MV-4-11 (cell line): ENCODE results near the gene IL20RA.
"Not testable (repeated sequence)": the region's sequence is repeated elsewhere in the genome, so short reads cannot be mapped to it uniquely, and the experiment has no call there.

Experiments used
- DNase-seq: peaks from one replicate; lab custom pipeline; 2025; lab: John Stamatoyannopoulos, UW

Gene IL20RA

DNA sequence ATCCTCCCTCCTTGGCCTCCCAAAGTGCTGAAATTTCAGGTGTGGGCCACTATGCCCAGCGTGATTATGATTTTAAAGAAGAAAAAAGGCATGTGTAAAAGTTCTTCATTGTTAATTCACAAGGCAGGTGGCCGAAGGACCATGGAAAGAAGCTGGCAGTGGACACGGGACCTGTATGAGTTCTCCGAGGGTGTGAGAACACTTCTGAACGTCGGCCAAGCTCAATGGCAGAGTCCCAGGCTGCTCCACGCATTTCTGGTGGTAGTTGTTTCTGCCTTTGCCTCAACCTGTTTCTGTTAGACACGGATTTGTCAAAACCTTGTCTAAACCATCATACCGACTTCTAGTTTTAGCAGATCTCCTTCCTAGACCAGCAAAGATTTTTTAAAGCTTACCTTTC lies 36.6 kb downstream of the IL20RA start:
- DNase-seq = no peak

DNA sequence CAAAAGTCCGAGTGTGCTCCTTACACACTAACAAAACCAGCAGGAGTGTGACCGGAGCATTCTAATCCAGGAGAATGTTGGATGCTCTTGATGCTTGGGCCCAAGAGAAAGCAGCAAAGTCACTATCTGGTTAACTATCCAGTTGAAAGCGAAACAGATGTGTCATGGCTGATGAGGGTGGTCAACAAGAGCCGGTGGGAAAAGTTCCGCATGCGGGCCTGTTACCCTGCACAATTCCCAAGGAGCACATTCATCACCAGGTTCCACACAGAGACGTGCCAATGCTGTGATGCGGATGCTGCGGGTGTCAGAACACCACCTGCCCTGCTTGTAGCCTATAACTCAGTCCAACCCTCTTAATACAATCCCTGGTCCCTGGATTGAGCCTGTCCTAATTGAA lies 38.7 kb downstream of the IL20RA start:
- no peak for DNase-seq

DNA sequence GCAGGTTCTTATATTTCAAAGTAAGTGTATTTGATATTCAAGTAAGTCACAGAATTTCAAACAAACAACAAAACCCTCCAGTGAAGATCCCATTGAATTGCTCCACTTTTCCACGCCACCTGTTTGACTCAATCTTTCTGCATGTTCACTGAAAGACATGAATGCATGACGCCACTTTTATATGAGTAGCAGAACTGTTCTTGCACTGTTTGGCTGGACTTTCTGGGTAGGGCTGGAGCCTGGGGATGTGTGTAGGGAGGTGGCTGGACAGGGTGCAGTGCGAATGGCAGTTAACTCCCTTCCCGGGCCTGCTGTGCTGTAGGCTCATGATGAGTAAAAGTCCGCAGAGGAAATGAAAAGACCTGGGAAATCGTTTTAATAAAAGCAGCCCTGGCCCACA lies 39.7 kb downstream of the IL20RA start:
- DNase-seq = no peak

DNA sequence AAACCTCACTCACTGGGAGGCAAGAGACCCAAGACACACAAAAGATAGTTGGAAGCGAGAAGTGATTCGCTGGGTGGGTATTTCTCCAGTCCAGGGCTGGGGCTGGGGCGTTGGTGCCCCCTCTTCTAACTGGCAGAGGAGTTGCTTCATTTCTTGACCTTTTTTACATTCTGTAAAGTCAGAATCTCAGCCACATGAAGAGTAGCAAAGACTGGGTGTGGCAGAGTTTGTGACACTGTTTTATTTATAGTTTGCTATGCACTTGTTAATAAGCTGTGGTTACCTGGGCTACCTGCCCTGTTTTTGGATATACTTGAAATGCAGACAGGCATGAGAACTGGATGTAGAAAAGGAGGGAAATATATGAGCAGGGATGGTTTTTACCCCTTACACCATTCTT lies 42.3 kb downstream of the IL20RA start:
- no peak for DNase-seq

DNA sequence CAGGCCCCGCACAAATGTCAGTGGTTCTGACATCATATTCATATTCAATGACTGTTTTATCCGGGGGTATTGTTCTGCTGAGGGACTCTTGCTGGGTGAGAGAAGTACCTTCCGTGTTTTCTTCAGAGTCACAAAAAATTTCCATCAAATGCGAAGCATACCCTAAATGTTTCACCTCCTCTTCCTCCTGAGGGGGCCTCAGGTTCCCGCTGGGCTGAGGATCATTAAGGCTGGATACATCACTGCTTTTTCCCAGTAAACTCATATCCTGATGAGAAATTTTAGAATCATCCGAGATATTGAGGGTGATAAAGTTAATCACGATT lies 42.8 kb downstream of the IL20RA start:
- DNase-seq = no peak

DNA sequence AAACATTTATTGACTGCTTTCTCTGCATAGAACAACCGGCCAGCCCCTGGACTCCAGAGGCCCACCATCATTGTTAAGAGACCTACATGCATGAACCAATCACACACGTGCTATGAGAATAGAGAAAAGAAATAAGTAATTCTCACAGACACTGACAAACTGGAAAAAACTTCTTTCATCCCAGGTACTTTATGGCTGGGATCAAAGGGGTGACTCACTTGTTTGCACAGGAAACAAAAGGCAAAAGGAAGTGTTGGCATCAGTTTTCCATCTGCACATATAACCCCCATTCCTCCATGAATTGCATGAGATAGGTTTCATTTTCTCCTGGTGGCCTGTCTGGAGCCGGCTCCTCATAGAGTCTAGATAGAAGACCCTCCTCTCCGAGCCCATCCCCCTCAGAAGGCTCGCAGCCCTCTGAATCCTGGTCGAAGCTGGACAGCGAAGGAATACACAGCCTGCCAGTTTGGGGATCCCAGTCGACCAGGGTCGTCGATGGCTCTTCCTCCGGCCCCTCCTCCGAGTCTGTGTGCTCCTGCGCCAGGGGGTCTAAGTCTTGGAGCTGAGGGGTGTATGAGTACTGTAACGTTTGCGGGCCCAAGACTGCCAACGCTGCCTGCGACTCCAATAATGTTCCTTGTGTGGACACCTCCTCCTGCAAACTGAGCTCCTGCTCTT lies 43.3 kb downstream of the IL20RA start:
- no peak for DNase-seq

DNA sequence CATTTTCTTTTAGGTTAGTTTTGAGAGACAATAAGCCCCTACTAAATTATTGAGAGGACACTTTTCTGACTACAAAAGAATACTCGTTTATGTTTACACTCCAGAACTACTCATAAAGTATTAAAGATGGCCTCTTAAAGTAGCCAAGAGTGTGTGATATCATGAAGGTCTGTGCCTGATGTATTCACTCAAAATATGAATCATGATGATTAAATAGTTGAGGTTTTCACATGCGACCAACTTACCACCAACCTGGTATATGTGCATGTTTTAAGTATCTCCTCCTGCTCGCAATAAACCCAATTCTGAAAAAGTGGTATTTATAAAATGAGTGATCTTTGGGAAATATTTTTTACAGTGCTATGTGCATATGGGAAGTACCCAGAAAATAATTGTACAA lies 43.9 kb downstream of the IL20RA start:
- no peak for DNase-seq

DNA sequence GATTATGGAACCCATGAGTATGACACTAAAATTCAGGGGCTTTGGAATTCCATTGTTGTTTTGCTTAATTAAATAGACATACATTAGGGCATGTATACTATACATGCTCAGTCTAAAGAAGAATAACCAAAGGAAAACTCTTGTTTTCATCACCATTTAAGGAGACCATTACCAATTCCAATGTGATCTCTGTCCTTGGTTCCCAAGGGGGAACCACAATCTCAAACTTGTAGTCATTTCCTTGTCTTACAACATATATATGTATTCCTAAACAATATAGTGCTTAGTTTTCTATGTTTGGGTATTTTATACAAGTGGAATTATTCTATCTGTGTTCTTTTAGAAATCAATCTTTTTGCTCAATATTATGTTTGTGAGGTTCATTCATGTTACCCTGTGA lies 49.2 kb downstream of the IL20RA start:
- no peak for DNase-seq

DNA sequence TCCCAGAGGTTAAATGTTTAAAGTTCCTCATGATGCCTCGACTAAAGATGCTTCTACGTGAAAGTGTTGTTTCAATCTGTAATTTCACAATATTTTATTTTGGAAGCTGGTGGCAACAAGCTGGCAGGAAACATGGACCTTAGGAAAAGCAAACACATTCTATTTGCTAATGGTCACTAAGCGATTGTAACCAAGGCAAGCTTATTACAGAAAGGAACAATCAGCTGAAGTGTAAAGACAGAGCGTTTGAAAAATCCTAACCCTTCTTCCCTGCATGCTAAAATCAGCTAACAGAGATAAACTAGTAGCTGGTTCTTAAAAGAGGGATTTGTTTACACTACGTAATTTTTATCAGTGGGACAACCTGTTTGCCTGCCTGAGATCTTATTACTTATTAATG lies 50.0 kb downstream of the IL20RA start:
- no peak for DNase-seq

DNA sequence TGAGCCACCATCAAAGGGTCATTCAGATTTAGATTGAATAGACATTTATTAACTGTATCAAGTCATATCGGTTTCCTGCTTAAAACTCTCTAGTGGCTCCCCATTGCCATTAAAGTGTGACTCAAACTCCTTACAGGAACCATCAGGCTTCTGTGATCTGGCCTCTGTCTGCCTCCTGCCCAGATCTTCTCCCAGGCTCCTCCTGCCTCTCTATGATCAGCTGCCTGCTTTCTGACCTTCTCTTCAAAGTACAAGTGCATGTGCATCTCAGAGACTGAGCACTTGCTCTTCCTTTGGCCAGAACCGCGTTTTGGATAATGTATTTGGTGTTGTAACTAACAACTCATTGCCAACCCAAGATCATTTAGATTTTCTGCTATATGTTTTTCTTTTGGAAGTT lies 52.7 kb downstream of the IL20RA start:
- DNase-seq = no peak

DNA sequence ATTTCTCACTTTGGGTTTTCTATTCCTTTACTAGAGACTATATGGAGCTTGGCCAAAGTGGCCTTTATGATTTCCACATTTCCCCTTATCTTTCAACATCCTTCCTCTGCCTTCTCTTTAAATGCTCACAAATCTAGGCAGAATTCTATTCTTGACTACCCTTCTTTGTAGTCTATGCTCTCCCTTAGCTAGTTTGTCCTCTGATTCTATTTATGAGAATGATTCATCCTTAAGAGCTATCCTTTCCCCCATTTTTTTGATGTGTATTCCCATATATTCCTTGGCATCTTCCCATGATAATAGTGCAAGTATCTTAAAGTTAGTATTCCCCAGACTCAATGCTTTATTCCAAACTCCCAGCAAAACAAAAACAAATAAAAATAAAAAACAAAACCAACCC lies 53.1 kb downstream of the IL20RA start:
- no peak for DNase-seq

DNA sequence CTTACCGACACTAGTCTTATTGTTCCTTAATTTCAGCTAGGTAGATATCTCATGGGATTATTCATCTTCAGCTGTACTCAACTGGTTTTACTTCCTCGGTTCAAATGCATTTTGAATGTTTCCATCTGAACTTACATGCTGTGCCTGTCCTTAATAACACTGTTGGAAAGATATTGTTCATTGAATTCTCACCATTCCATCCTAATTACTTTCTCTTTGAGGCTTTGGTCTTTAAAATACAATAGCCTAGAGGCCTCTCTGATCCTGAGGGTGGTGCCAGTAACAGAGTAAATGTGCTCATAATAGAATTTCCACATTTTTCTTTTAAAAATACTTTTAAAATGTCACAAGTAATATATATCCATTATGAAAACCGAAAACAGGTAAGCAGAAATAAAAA lies 54.0 kb downstream of the IL20RA start:
- no peak for DNase-seq

DNA sequence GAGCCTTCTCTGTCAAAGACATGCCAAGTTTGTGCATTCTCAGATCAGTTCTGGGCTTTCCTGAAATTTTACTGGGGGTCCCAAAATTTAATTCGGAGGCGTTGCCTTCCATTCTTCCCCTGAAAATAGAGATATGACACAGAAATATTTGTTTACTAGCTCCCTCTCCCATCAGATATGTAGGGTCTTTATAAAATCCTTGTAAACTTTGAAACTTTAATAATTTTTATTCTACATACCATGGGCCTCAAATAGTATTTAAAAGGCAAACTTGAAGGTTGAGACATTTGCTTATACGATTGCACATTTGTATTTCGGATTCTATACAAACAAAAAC lies 54.6 kb downstream of the IL20RA start:
- DNase-seq = no peak

DNA sequence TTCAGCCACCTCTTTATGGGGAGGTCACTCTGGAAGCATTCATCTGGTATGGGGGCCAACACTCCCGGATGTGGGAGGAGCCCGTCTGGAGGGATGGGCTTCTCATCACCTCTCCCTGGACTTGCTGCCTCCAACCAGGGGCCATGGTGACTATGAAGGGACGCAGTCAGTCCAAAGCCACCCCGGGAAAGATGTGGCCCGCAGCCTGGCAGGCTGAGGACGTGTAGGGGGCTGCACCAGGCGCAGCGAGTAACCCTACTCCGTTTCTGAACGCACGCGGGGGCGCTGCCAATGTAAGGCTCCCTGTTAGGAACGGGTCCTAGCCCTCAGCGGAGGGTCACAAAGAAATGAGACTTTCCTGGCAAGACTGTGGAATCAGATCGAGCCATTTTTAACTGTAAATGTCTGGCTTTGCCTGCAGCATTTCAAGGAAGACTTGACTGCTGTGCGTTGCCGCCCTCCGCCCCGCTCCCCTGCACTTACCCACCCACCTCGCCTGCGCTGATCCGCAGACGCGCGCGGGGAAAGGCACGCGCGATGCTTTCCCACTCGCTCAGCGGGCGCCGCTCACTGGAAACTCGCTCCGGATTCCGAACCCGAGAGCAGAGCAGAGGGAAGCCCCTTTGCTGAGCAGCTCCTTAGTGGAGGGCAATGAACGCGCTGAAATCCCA lies 55.1 kb downstream of the IL20RA start:
- DNase-seq = no peak

DNA sequence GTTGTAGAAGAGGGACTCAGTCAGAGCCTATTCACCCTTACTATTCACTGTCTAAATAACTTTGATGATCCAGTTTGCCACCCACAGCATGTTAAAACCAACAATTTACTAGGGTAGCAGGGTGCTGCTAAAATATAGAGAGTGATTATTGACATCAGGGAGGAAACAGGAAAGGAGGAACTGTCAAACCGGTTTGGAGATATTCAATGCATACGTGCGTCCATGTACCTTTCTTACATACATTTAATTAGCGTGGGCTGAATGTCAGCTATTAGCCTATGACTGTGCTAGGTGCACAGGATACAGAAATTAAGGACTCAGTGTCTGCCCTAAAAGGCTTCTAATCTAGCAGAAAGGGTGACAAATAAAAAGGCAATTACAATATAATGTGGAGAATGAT lies 57.2 kb downstream of the IL20RA start:
- DNase-seq = no peak

DNA sequence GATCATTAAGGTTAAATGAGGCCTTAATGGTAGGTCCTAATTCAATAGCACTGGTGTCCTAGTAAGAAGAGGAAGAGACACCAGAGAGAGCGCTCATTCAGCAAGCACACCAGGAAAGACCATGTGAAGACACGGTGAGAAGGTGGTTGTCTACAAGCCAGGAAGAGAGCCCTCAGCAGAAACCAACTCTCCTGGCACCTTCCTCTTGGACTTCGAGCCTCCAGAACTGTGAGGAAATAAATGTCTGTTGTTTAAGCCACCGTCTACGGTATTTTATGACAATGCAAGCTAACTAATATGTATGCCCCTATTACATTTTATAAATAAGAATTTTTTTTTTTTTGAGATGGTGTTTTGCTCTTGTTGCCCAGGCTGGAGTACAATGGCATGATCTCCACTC lies 59.3 kb downstream of the IL20RA start:
- no peak for DNase-seq

DNA sequence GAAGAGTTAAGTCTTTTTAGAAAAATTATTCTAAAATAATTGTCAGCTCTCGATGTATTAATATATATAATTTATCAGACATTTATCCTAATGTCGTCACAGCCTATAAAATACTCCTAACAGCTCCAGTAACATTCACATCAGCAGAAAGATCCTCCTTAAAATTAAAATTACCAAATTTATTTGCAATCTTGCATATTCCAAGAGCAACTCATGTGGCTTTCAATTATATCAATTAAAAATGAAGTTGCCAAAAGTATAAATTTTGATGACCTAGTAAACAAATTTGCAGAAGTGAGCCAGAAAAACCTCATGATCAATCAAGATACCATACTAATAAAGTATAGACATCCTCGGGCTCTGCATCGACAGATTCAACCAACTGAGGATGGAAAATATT lies 60.2 kb downstream of the IL20RA start:
- DNase-seq = no peak

DNA sequence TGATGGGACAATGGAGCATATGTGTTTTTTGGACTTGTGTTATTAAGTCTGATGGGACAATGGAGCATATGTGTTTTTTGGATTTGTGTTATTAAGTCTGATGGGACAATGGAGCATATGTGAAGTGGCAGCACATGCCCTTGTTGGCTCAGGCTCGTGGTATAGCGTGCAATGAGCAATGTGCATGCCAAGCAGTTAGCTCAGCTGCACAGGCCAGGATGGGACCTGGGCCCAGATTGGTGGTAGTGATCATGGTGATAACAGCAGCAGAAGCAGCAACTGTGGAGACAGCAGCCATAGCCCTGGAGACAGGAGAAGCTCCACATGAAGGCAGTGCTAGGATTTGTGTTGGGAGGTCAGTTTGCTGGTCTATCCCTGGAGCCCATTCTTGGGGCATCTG lies 61.1 kb downstream of the IL20RA start:
- no peak for DNase-seq

DNA sequence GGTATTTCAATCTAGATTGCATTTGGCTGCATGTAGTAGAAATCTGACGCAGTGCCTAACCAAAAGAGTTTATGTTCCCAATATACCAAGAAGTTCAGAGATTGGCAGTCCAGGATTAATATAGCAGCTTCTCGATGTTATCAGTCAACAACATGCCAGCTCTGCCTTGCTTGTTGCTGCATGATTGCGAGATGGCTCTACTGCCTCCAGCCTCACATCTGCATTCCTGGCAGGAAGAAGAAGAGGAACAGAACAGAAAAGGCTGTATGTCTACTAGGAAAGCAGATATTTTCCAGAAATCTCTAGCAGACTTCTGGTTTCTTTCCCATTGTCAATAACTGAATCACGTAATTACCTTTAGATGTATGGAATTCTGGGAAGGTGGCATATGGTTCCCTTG lies 61.8 kb downstream of the IL20RA start:
- no peak for DNase-seq

DNA sequence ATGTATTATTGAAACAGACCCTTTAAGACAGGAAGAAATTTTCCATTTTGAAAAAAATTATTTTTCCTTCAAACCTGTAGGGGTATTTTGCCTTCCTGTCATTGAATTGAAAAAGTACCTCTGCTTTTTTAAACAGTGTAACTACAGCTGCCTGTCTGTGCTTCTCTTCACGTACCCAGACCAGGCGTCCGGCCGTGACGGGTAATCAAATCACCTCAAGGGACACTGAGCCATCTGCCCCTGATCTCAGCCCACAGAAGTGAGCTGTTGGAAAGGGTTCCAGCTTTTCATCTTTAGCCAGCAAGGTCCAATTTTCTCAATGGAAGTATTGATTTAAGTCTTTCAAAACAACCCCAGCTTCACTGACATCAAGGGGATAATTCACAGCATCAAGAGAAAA lies 64.7 kb downstream of the IL20RA start:
- DNase-seq = no peak

DNA sequence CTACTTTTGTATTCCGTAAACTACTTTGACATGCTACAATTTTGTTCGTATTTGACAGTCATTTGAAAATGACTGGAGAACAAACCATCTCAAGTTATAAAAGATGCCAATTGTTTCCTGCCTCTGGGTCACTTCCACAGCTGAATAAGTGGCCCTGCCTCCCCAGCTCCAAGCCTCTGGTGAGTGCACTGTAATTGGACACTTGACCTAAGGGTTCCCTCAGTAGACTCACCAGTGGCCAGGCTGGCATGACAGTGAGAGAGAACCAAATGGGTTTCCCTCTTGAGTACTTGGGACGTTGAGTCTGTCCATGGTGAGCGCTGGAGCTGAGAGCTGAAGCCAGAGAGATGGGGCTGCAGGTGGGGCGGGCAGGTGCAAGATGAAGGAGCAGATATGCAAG lies 65.6 kb downstream of the IL20RA start:
- no peak for DNase-seq

DNA sequence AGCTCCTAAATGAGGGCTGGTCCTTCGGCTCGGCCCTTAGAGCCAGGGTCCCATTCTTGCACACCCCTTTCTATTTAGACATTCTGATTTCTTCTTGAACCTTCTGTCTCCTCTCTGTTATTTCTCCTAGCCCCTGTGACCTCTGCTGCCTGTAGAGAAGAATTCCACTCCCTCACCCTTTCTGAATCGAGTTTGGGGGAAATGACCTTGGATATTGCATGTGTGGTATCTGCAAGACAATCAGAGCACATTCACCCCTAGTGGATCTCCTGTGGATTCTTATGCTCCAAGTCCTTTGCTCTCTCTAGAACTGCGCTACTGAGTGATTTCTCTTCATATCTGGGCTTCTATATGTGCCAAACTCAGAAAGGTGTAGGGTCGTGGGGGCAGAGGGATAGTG lies 67.7 kb downstream of the IL20RA start:
- DNase-seq = no peak

DNA sequence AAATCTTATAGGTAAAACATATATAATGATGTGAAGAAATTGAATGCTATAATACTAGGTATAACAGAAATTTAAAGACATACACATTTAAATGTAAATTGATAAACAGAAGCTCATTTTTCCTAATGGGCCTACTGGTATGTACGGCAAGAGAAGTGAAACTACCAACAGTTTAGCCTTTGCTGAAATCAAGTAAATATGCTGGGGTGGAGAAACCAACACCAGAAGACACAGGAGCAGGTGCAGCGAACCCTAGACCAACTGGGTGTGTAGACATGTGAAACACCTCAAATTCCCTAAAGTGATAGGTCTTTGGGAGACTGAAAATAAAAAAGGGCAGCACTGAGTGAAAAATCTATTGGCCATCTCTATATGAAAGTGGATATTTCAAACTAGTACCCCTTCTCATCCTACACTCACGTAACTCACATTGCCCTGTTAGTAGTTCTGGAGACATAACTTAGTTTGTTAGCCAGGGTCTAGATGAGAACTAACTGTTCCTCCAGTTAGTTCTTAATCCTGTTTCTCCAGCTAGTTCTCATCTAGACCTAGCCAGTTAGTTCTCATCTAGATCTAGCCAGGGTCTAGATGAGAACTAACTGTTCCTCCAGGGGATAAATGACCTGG lies 69.6 kb downstream of the IL20RA start:
- peak; percentile 45 for DNase-seq

DNA sequence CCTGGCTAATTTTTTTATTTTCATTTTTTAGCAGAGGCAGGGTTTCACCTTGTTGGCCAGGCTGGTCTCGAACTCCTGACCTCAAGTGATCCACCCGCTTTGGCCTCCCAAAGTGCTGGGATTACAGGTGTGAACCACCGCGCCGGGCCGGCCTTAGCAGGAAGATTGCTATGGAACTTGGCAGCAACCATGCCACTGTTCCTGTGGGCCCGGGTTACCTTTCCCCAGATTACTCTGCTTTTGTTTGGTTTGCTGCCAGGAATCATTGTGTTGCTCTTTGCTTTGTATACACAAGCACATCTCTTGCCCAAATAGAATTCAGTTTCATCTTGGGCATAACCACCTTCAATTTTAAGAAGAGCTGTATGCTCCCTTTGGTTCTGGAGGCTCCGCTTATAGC lies 71.0 kb downstream of the IL20RA start:
- DNase-seq = not testable (repeated sequence)
